Measurements from ENCODE around the gene ELF5. TPM values are rescaled to one million over a fixed set of nuclear protein-coding genes. Genes with fewer than 3 reads are reported as not detected.

ELF5 gene
- total RNA-seq, 2 donors from 2014 or later = not detected

- no peak for ATAC-seq
- DNase-seq (ENCODE audit: low spot score in 2 of 2) = no peak
- no peak overlapping the region for H3K27ac Mint-ChIP-seq
- peaks cover 0 to 5% of the 10 kb centered on the region in 2 donors for H3K36me3 Mint-ChIP-seq
- no peaks in the 10 kb centered on the region for H3K9me3 Mint-ChIP-seq
Measured at GRCh38 chr11:34448223-34448994, 65.2 kb downstream of the ELF5 start.

- H3K27ac Mint-ChIP-seq = no peak overlapping the region
- no peaks in the 10 kb centered on the region for H3K9me3 Mint-ChIP-seq
- no peak for ATAC-seq
- no peaks in the 10 kb centered on the region for H3K36me3 Mint-ChIP-seq
- DNase-seq (ENCODE audit: low spot score in 2 of 2) = no peak
Measured at GRCh38 chr11:34447044-34447443, 66.5 kb downstream of the ELF5 start.

DNA sequence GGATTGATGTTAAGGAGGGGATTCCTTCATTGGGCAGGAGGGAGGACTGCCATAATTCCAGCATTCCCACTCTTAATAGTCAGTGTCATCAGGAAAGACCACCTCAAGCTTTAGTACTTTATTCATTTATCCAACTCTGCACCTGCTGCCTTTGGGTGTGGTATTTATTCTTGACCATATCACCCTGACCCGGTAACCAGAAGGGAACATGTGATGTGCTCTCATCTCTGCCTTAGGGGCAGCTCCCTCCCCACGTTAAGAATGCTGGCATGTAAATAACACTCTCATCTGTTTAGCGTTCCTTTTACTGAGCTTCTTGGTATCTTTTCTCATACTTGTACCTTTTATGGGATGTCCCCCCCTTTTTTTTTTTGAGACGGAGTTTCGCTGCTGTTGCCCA lies 67.2 kb downstream of the ELF5 start:
- Mint-ChIP-seq H3K36me3 (no peaks in the 10 kb centered on the region), H3K9me3 (no peaks in the 10 kb centered on the region), H3K27ac (no peak overlapping the region)
- DNase-seq (ENCODE audit: low spot score in 2 of 2) (no peak), ATAC-seq (no peak)

- DNase-seq (ENCODE audit: low spot score in 2 of 2) (no peak), ATAC-seq (no peak)
- Mint-ChIP-seq H3K36me3 (no peaks in the 10 kb centered on the region), H3K9me3 (no peaks in the 10 kb centered on the region), H3K27ac (peak overlapping the region in 1 of 2 donors; percentile 31)
Measured at GRCh38 chr11:34445956-34446355, 67.6 kb downstream of the ELF5 start.

DNA sequence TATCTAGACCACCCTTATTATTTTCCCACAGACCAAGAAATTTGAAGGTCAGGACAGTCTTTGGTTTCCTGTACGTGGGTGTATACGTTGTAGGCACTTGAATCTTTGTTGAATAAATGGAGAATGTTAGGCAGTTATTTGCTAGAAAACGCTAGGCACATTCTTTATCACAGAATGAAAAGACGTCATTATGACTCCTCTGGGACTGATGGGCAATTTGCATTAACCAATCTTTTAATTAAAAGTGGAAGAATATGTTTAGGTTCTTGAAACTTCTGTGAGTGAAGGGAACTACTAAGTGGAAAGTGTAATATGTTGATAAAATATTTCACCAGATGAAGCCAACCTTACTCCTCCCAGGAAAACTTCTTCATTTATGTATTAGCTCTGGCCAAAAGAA lies 69.2 kb downstream of the ELF5 start:
- Mint-ChIP-seq H3K36me3 (peaks cover 0 to 4% of the 10 kb centered on the region in 2 donors), H3K27ac (no peak overlapping the region), H3K9me3 (no peaks in the 10 kb centered on the region)
- DNase-seq (ENCODE audit: low spot score in 2 of 2) (no peak), ATAC-seq (no peak)

GRCh38 chr11:34443136-34443535 lies 70.5 kb downstream of the ELF5 start:
- no peak for DNase-seq (ENCODE audit: low spot score in 2 of 2)
- no peak for ATAC-seq
- no peak overlapping the region for H3K27ac Mint-ChIP-seq
- peaks cover 0 to 11% of the 10 kb centered on the region in 2 donors for H3K36me3 Mint-ChIP-seq
- no peaks in the 10 kb centered on the region for H3K9me3 Mint-ChIP-seq

DNA sequence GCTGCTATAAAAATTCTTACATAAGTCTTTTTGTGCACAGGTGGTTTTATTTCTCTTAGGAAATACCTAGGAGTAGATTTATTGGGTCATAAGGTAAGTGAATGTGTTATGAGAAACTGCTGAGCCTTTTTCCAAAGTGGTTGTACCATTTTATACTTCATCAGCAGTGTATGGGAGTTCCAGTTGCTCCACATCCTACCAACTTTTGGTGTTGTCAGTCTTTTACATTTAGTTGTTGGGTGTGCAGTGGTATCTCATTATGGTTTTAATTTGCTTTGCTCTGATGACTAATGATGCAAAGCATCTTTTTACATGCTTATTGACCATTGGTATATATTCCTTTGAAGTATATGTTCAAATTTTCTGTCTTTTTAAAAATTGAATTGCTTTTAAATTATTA lies 71.8 kb downstream of the ELF5 start:
- Mint-ChIP-seq H3K27ac (no peak overlapping the region), H3K36me3 (peaks cover 0 to 11% of the 10 kb centered on the region in 2 donors), H3K9me3 (no peaks in the 10 kb centered on the region)
- DNase-seq (ENCODE audit: low spot score in 2 of 2) (no peak), ATAC-seq (no peak)

DNA sequence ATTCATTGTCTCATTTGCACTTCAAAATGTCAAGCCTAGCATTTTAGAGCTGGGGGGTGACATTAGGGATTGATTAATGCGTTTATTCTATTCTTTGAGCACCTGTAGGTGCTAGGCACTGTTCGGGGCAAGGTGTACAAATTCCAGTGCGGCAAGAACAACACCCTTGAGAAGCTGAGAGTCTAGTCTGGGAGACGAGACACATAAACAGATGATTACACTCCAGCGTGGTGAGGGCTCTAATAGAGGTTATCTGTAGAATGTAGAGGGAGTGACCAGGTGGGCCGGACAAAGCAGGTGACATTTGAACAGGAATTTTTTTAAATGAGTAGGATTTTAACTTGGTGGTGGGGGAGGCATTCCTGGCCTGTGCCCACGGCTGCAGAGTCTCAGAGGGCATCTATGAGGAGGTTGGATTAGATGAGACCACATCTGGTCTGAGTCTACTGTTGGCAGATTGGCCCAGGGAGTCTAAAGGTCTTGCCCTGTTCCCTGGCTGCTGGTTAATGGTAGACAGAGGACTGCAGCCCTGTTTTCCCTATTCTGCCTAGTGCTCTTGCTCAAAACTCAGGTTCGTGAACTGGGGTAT lies 73.9 kb downstream of the ELF5 start:
- ATAC-seq (no peak), DNase-seq (ENCODE audit: low spot score in 2 of 2) (no peak)
- Mint-ChIP-seq H3K27ac (peak overlapping the region; percentile 19 to 83), H3K36me3 (peaks cover 0 to 11% of the 10 kb centered on the region in 2 donors), H3K9me3 (no peaks in the 10 kb centered on the region)

GRCh38 chr11:34438529-34439507 lies 74.8 kb downstream of the ELF5 start, which contains the start of gene CAT:
Gene CAT, plus strand, starts transcription at chr11:34438934. Its CDS starts 80 bp downstream, at chr11:34439014.
- ATAC-seq (peak; percentile 98), DNase-seq (ENCODE audit: low spot score in 2 of 2) (peak; percentile 97)
- Mint-ChIP-seq H3K36me3 (peaks cover 0 to 11% of the 10 kb centered on the region in 2 donors), H3K9me3 (no peaks in the 10 kb centered on the region), H3K27ac (peak within 1 kb of the TSS; percentile 83 to 93)

GRCh38 chr11:34437224-34438125 lies 76.1 kb downstream of the ELF5 start:
- ATAC-seq (no peak), DNase-seq (ENCODE audit: low spot score in 2 of 2) (no peak)
- Mint-ChIP-seq H3K27ac (no peak overlapping the region), H3K9me3 (no peaks in the 10 kb centered on the region), H3K36me3 (peaks cover 0 to 11% of the 10 kb centered on the region in 2 donors)

DNA sequence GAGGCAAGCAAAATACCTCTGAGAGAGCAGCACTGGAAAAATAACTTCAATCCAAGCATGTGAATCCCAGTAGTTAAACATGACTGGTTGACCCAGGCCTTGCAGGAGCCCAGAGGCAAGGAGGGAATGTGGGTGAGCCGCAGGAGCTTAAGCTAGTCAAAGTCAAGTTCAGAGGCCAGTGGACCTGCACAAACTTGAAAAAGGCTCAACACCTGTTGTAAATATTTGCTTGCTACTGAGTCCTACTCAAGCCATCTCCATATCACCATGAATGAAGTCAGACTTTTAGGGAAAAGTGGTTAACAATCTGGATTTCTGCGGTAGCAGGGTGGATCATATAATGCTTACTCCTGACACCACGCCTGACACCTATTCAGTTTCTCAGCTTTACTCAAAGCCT lies 79.7 kb downstream of the ELF5 start:
- H3K9me3 Mint-ChIP-seq = no peaks in the 10 kb centered on the region
- DNase-seq (ENCODE audit: low spot score in 2 of 2) (no peak), ATAC-seq (no peak)
- no peak overlapping the region for H3K27ac Mint-ChIP-seq
- peaks cover 0 to 2% of the 10 kb centered on the region in 2 donors for H3K36me3 Mint-ChIP-seq

DNA sequence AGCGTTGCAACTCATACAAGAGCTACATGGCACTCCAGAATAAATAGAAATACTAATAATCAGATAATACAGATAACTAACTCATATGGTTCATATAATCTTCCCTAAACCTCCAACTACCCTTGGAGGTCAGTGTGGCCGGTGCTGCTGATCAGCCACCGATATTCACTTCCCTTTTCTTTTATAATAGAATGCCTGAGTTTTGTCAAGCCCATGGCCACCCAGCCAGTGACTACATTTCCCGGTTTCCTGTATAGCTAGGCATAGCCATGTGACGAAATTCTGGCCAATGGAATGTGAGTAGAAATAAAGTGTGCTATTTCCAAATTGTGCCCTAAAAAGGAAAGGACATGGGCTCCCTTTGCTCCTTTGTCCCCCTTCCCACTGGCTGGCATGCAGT lies 80.8 kb downstream of the ELF5 start:
- Mint-ChIP-seq H3K36me3 (no peaks in the 10 kb centered on the region), H3K27ac (no peak overlapping the region), H3K9me3 (no peaks in the 10 kb centered on the region)
- ATAC-seq (no peak), DNase-seq (ENCODE audit: low spot score in 2 of 2) (no peak)

DNA sequence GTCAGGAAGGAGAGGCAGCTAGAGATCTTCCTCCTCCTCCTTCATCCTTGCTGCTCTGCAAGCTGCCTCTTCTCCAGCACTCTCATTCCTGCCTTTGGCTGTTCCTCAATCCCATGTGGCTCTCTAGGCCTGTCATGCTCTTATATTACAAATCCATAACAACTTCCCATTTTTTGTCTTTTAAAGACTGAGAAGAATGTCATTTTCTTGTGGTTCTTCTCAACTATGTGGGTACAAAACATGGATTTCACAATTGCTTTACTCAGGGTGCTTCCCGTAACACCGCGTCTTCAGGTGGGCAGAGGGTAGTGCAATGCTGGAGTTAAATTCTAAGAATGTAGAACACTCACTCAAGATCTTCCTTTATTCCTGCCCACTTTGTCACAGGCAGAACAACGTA lies 81.6 kb downstream of the ELF5 start:
- ATAC-seq (no peak), DNase-seq (ENCODE audit: low spot score in 2 of 2) (no peak)
- no peak overlapping the region for H3K27ac Mint-ChIP-seq
- H3K9me3 Mint-ChIP-seq = no peaks in the 10 kb centered on the region
- H3K36me3 Mint-ChIP-seq = no peaks in the 10 kb centered on the region

Data from activated naive CD4-positive, alpha-beta T cell treated with anti-CD3 and anti-CD28 coated beads, Interleukin-2, amount 50 U/mL, for 72 hours (primary cell).